ENCODE results near the gene TNIK.

The TNIK gene

GRCh38 chr3:171192176-171192854, 267.9 kb downstream of the TNIK start:
- DNase-seq (ENCODE audit: low read depth in 3 of 3), result no peak

- DNase-seq (ENCODE audit: low read depth in 3 of 3), result no peak
These were observed 269.5 kb downstream of the TNIK start for GRCh38 chr3:171190668-171191067.

GRCh38 chr3:171189394-171190080, 270.7 kb downstream of the TNIK start:
- DNase-seq (ENCODE audit: low read depth in 3 of 3), result no peak

- no peak for DNase-seq (ENCODE audit: low read depth in 3 of 3)
These were observed 272.4 kb downstream of the TNIK start for GRCh38 chr3:171187706-171188290.

DNA sequence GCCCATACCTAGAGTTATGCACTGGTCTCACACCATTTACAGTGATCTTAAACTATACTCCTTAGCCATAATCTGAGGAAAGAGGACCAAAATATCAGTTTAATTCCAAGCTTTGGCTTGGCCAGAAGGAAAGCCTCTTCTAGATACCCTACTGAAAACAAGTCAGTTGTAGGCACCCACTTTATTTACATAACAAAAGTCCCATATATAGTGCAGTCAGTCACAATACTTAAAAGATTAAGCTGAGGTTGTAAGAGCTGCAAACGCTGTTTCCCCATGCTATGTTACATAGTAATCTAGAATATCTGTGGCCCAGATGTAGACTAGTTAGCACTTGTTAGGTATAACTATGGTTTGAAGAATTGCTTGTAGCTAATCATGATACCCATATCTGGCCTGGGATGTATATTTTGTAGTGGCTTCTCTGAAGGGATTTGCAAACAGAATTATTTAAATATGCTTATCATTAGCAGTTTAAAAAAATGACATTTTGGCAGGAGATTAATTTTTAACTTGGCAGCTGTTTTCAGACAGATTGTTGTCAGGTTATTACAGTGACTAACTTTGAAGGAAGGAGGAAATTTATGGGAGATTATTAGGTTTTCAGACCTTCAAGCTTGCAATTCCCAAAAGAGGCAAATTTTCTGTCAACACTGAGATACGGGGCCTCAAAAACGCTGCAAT, 273.2 kb downstream of the TNIK start:
- DNase-seq (ENCODE audit: low read depth in 3 of 3), result no peak

DNA sequence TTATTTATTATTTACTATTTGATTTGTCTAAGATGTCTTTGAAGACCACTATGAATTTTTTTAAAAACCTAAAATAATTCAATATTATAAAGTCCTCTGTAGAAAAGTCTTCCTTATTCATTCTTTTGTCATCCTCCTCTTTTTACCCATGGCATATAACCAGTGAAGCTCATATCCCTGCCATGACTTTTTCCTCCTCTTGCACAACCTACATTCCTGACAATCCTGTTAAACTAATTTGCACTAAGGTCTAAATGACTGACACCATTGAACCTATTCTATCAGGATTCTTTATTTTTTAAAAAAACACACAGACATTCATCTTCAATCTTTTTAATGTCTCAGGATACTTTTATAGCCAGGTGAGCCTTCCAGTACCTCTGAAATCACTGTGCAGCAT, 273.8 kb downstream of the TNIK start:
- DNase-seq (ENCODE audit: low read depth in 3 of 3), result no peak

GRCh38 chr3:171185959-171186358, 274.2 kb downstream of the TNIK start:
- DNase-seq (ENCODE audit: low read depth in 3 of 3), result no peak

DNA sequence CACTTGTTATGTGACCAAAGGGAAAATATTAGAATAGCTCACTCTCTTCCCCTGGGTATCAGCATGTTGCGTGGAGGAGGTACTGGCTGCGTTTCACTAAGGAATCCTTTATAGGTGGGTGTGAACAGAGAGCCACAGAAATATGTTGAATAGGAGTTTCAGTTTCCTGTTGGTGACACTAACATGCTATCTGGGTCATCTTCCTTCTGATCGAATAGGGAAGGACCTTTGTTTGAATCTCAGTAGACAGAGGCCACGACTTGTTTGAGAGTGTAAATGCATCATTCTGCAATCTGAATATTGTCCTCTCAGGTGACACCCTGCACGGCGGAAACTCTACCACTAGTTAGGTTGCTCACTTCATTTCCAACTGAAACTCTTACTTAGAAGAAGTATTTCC, 275.8 kb downstream of the TNIK start:
- DNase-seq (ENCODE audit: low read depth in 3 of 3), result no peak

DNA sequence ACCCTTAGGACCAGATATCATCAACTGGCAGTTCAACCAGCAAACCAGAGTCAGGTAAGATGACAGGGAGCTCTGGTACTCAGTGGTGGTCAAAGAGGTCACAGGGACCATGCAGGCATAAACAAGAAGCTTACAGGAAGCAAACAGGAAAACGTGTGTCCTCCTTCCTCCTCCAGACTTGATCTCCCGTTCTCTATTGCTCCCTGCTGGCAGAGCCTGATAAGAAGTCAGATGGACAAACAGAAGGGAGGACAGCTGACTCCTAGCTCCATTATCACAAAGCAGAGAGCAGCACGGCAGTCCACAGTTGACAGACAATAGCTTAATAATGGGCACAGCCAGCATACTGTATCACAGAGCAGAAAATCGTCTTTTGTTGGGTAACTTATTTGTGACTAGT, 277.2 kb downstream of the TNIK start:
- DNase-seq (ENCODE audit: low read depth in 3 of 3), result no peak

GRCh38 chr3:171181907-171182690, 278.1 kb downstream of the TNIK start:
- no peak for DNase-seq (ENCODE audit: low read depth in 3 of 3)

- no peak for DNase-seq (ENCODE audit: low read depth in 3 of 3)
These were observed 281.5 kb downstream of the TNIK start for GRCh38 chr3:171178714-171179113.

DNA sequence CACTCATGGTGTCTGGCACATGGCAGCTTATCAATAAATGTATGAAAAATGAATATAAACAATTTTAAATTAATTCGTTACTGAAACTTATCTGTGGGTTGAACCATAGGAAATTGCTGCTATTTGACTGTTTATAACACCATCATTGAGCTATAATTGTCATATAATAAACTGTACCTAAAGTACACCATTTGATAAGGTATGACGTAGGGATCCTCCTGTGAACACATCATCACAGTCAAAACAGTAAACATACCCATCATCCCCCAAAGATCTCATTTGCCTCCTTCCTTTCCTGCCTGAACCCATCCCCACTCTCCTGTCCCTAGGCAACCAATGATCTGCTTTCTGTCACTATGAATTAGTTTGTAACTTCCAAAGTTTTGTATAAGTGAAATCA, 282.7 kb downstream of the TNIK start:
- DNase-seq (ENCODE audit: low read depth in 3 of 3), result no peak

GRCh38 chr3:171177056-171177455, 283.1 kb downstream of the TNIK start:
- DNase-seq (ENCODE audit: low read depth in 3 of 3), result no peak

DNA sequence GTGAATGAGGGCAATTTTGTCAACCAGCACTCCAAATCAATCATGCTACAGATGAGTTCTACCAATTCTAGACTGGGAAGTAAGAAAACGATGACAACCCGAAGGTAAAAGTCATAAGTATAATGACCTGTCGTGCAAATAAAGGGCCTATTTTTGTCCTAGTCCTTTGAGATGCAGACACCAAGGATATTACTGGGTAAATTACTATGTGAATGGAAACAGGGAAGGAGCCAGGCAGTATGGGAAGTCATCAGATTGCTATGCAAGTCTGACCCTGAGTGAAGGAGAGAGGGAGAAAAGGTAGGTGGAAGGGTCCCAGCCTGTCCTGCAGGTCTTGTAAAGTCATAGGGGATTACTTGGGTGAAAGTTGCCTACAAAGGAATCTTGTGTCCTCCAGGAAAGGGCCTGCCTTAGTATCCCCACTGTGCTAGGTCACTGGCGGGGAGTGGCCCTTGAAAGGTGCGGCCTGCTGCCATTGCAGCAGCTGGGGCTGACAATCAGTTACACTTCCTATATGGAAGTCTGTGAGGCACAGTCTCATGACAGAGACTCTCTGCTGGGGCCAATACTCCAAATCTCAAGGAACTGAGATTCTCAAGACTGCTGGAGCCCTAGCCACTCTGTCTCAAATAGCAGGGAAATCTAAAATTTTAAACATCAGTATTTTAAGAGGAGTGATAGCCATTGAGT, 283.8 kb downstream of the TNIK start:
- DNase-seq (ENCODE audit: low read depth in 3 of 3), result no peak

DNA sequence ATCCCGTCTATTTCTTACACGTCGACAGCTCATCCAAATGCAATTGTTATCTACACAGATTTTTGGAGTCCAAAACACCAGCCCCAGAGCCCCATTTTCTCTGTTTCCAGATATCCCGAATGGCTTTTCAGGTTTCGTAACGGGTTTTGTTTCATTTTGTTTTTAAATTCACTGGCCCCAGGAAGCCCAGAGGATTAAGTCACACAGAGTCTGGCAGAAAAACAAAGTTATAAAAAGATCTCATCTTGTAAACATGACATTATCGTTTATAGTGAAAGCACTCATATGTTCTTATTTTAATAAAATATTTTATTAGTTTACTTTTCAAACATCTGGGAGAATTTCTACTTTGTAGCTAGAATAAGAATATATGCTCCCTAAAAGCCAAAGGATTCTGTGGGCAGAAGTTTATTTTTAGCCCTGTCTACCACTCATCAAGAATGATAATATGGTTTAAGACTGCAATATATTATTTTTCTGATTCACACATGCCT, 284.4 kb downstream of the TNIK start:
- no peak for DNase-seq (ENCODE audit: low read depth in 3 of 3)

DNA sequence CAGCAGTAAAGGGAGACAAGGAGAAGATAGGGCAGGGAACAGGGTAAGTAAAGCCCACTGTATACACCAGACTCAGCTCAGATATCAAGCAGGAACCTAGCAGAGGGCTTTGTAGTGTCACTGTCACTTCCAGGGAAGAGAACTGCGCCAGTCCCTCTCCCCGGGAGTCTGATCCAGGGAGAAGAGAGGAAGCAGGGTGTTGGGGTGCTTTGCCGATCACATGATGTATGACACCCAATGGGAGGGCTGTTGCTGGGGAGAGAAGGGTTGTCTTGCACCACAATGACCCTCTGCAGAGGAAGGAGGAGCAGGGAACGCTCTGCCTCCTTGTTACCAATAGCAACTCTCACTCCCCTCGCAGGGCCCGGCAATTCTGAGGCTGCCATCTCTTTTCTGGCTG, 286.5 kb downstream of the TNIK start:
- DNase-seq (ENCODE audit: low read depth in 3 of 3), result no peak

- DNase-seq (ENCODE audit: low read depth in 3 of 3), result no peak
These were observed 288.1 kb downstream of the TNIK start for GRCh38 chr3:171172070-171172469.

DNA sequence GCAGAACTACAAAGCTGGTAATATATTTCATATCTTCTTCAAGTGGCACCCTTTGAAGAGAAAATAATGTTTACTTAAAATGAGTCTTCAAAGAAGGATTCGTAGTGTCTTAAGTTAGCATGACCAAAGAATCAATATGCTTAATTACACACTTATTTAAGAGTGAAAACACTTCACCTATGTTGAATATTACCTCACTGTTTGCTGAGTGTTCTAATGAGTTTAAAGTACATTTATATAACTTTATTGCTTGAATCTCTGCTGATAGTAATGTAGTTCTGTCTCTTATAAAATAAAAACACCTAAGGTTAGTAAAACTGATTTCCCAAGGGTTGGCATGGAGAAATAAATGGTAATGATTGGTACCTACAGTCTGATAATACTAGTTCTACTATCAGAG, 290.3 kb downstream of the TNIK start:
- no peak for DNase-seq (ENCODE audit: low read depth in 3 of 3)

DNA sequence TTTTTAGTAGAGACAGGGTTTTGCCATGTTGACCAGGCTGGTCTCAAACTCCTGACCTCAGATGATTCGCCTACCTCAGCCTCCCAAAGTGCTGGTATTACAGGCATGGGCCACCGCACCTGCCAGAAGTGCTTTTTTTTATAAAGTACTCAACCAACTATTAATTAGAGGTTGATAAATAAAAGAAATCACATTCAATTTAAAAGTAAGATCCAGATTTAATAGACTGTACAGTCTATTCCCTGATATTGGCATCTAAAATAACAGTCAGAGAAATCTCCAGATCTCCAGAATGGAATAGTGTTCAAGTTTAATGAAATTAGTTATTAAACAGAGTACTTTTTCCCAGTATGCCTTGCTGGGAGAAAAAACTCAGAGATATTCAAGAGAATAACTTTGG, 290.8 kb downstream of the TNIK start:
- no peak for DNase-seq (ENCODE audit: low read depth in 3 of 3)

- no peak for DNase-seq (ENCODE audit: low read depth in 3 of 3)
These were observed 291.7 kb downstream of the TNIK start for GRCh38 chr3:171168551-171168950.

DNA sequence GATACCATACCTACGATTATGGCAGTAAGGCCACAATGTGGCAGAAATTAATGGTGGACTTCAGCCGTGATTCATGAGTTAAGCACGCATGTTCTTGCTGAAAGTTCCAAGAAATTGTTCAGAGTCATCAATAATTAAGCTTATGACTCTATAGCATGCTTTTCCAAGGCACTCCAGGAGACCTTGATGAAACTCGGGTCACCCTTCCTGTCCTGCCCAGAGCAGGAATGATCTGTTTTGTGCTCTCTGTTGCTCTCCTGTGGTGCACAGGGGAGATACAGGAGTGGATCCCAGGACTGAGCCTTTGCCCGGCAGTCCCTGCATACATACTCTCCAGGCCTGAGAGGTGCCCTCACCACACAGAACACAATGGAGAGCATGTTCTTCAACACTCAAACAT, 292.1 kb downstream of the TNIK start:
- DNase-seq (ENCODE audit: low read depth in 3 of 3), result no peak

Data from stimulated activated CD4-positive, alpha-beta T cell treated with anti-CD3 and anti-CD28 coated beads, TNF-alpha, amount 100 ng/mL, for 4 hours (primary cell).